SK-N-MC (cell line): Measurements from ENCODE around the gene ASB15.

Source experiments
- EZH2 ChIP-seq: fragments of 200-600 bp; sonication (generic); IDR thresholded peaks from one replicate; pipeline ENCODE4 v1.6.1; 2017; ENCODE audit warnings: antibody characterized with exemption
- FOXP2 ChIP-seq: optimal IDR thresholded peaks from 2 replicates; pipeline ENCODE3; 2011; ENCODE audit warnings: mild to moderate bottlenecking, moderate library complexity; ENCODE audit not compliant: insufficient read depth; ENCODE audit errors: extremely low read length, control extremely low read depth
- POLR2AphosphoS5 ChIP-seq: IDR thresholded peaks from 2 replicates; pipeline ENCODE4 v1.6.1; 2012; ENCODE audit warnings: mild to moderate bottlenecking, low read depth, low read length, borderline replicate concordance

DNA sequence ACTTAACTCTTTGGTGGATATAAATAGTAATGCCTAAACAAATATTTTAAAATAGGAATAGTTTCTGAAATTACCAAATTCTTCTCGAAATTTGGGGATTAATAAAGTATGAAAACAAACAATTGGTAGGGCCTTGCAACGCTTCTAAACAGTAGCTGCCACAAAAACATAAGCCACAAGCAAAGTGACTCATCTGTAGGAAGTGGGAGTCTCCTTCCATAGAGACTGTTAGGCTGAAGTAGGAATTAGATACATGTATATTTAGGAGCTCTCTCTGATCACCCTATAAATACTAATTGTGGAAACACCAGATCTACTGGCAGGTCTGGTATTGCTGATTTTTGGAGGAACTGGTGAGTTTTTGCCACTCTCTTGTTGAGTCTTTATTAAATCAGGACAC is 48.3 kb downstream of the ASB15 start:
- TF ChIP-seq EZH2 = no peak
- no peak for TF ChIP-seq FOXP2
- no peak for TF ChIP-seq POLR2AphosphoS5
